Adrenal gland (tissue), 5 donors: ENCODE measurements around the gene APOF.
A peak's percentile ranks its signal among the peaks of the same experiment; 100 is the strongest.

ENCODE experiments used
- POLR2A ChIP-seq, 2 donors: fragments of 450-650 bp; IDR thresholded peaks; one replicate each; pipeline ENCODE4 v1.6.1; 2017; ENCODE audit warnings: antibody characterized with exemption in 2 of 2, mild to moderate bottlenecking in 2 of 2, moderate library complexity in 1 of 2
- TF ChIP-seq, protein P1 (sequence below), 6 experiments: fragments of 450-650 bp in 4 of 6; fragments of 200-600 bp in 2 of 6; sonication (generic) in 1 of 6; IDR thresholded peaks; 1 replicate in 5 of 6; 2 replicates in 1 of 6; pipeline versions ENCODE4 v1.5.1 to v1.8.0; 2016 to 2021; ENCODE audit warnings: antibody characterized with exemption in 6 of 6, mild to moderate bottlenecking in 2 of 6, moderate library complexity in 1 of 6
- donor health status: DM: no; HTN: no; CAD: no.

GRCh38 chr12:56333679-56334489 lies 28.8 kb downstream of the APOF start, which contains the start of gene PAN2:
- TF ChIP-seq, protein P1, sequence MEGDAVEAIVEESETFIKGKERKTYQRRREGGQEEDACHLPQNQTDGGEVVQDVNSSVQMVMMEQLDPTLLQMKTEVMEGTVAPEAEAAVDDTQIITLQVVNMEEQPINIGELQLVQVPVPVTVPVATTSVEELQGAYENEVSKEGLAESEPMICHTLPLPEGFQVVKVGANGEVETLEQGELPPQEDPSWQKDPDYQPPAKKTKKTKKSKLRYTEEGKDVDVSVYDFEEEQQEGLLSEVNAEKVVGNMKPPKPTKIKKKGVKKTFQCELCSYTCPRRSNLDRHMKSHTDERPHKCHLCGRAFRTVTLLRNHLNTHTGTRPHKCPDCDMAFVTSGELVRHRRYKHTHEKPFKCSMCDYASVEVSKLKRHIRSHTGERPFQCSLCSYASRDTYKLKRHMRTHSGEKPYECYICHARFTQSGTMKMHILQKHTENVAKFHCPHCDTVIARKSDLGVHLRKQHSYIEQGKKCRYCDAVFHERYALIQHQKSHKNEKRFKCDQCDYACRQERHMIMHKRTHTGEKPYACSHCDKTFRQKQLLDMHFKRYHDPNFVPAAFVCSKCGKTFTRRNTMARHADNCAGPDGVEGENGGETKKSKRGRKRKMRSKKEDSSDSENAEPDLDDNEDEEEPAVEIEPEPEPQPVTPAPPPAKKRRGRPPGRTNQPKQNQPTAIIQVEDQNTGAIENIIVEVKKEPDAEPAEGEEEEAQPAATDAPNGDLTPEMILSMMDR (IDR thresholded peaks at IDR 0.05): peak; percentile 36 to 69 (median 59)
- peak; percentile 18 to 65 for TF ChIP-seq POLR2A (IDR thresholded peaks at IDR 0.05)
